CD14-positive monocyte (primary cell): ENCODE data around the gene CUX1. TPM values are rescaled to one million over a fixed set of nuclear protein-coding genes. Genes with fewer than 3 reads are reported as not detected.

Experiments
- DNase-seq, 3 donors: peaks; one replicate each; pipeline ENCODE4 v3.0.0-alpha.2; 2011 to 2022
- H2AFZ ChIP-seq: 2 replicates; pipeline ENCODE4 v1.6.0; 2012; ENCODE audit warnings: mild to moderate bottlenecking, low read depth, low read length, inconsistent platforms; ENCODE audit not compliant: insufficient read depth, poor library complexity, severe bottlenecking
- H3K27ac ChIP-seq, 2 donors: 1 replicate in 1 of 2; 2 replicates in 1 of 2; pipeline ENCODE4 v1.5.1; 2012 to 2013; ENCODE audit warnings: low read length in 2 of 2, control low read depth in 1 of 2, inconsistent platforms in 1 of 2, low read depth in 1 of 2, mild to moderate bottlenecking in 1 of 2
- H3K27me3 ChIP-seq, 2 donors: one replicate each; pipeline versions ENCODE4 v1.6.0 to v1.6.1; 2011 to 2013; ENCODE audit warnings: low read length in 2 of 2; ENCODE audit not compliant: control insufficient read depth in 2 of 2, insufficient read depth in 2 of 2
- H3K36me3 ChIP-seq, 2 donors: replicated peaks in 1 of 2; 1 replicate in 1 of 2; 2 replicates in 1 of 2; pipeline versions ENCODE4 v1.5.1 to v1.6.1; 2012 to 2013; ENCODE audit warnings: low read length in 2 of 2, control low read depth in 1 of 2, inconsistent platforms in 1 of 2, mild to moderate bottlenecking in 1 of 2; ENCODE audit not compliant: insufficient read depth in 2 of 2, control insufficient read depth in 1 of 2
- H3K4me1 ChIP-seq, 2 donors: 1 replicate in 1 of 2; 2 replicates in 1 of 2; pipeline versions ENCODE4 v1.5.1 to v1.6.1; 2012 to 2013; ENCODE audit warnings: low read length in 2 of 2, control low read depth in 1 of 2, inconsistent platforms in 1 of 2, mild to moderate bottlenecking in 1 of 2, moderate library complexity in 1 of 2; ENCODE audit not compliant: insufficient read depth in 2 of 2, control insufficient read depth in 1 of 2
- H3K4me2 ChIP-seq: replicated peaks from 2 replicates; pipeline ENCODE3; 2012; ENCODE audit warnings: low read length, moderate library complexity, mild to moderate bottlenecking; ENCODE audit not compliant: poor library complexity, severe bottlenecking; ENCODE audit errors: extremely low read depth
- H3K4me3 ChIP-seq, 3 experiments: fragments of 200-600 bp in 1 of 3; sonication (generic) in 1 of 3; replicated peaks in 1 of 3; 1 replicate in 2 of 3; 2 replicates in 1 of 3; pipeline ENCODE4 v1.5.1; 2011 to 2013; ENCODE audit warnings: low read length in 3 of 3, mild to moderate bottlenecking in 3 of 3, control low read depth in 2 of 3, low read depth in 2 of 3, inconsistent platforms in 1 of 3, moderate library complexity in 1 of 3
- H3K79me2 ChIP-seq: 2 replicates; pipeline ENCODE4 v1.6.0; 2012; ENCODE audit warnings: mild to moderate bottlenecking, control low read depth, inconsistent platforms, low read length, moderate library complexity; ENCODE audit not compliant: insufficient read depth
- H3K9ac ChIP-seq: 2 replicates; pipeline ENCODE4 v1.6.0; 2017; ENCODE audit warnings: low read length, mild to moderate bottlenecking; ENCODE audit not compliant: insufficient read depth, poor library complexity, severe bottlenecking
- H3K9me3 ChIP-seq, 2 donors: replicated peaks in 1 of 2; 1 replicate in 1 of 2; 2 replicates in 1 of 2; pipeline versions ENCODE4 v1.5.1 to v1.6.1; 2012 to 2013; ENCODE audit warnings: low read length in 2 of 2, control low read depth in 1 of 2; ENCODE audit not compliant: control insufficient read depth in 1 of 2, insufficient read depth in 1 of 2
- H4K20me1 ChIP-seq: 2 replicates; pipeline ENCODE4 v1.6.0; 2012; ENCODE audit warnings: mild to moderate bottlenecking, low read length, control low read depth, moderate library complexity; ENCODE audit not compliant: insufficient read depth
- H3K27ac Mint-ChIP-seq, 7 donors: one replicate each; pipeline ENCODE4 v1.8.0; 2020; ENCODE audit warnings: mild to moderate bottlenecking in 7 of 7, mixed read lengths in 7 of 7, moderate library complexity in 6 of 7, inconsistent platforms in 2 of 7
- H3K27me3 Mint-ChIP-seq, 3 donors: one replicate each; pipeline ENCODE4 v1.8.0; 2021 to 2022; ENCODE audit warnings: low read depth in 3 of 3, mild to moderate bottlenecking in 3 of 3, mixed read lengths in 3 of 3, moderate library complexity in 3 of 3, inconsistent platforms in 1 of 3
- H3K36me3 Mint-ChIP-seq, 2 donors: one replicate each; pipeline ENCODE4 v1.8.0; 2020; ENCODE audit warnings: mixed read lengths in 2 of 2, inconsistent platforms in 1 of 2, mild to moderate bottlenecking in 1 of 2
- H3K4me1 Mint-ChIP-seq: one replicate; pipeline ENCODE4 v1.8.0; 2020; ENCODE audit warnings: mild to moderate bottlenecking, mixed read lengths
- H3K4me3 Mint-ChIP-seq, 2 donors: one replicate each; pipeline ENCODE4 v1.8.0; 2020; ENCODE audit warnings: mild to moderate bottlenecking in 2 of 2, mixed read lengths in 2 of 2, moderate library complexity in 1 of 2
- H3K9me3 Mint-ChIP-seq, 7 donors: one replicate each; pipeline ENCODE4 v1.8.0; 2020 to 2022; ENCODE audit warnings: mixed read lengths in 7 of 7, mild to moderate bottlenecking in 6 of 7, moderate library complexity in 6 of 7, inconsistent platforms in 2 of 7
- WGBS: methylation state at CpG from one replicate; pipeline ENCODE4 v1.1.5; 2013; ENCODE audit warnings: missing lambda C conversion rate; ENCODE audit not compliant: insufficient coverage; 5-methylcytosine and 5-hydroxymethylcytosine counted together
- intact Hi-C, 2 donors: fragments of 100-400 bp; cut with micrococcal nuclease; formaldehyde crosslinking; loops; one replicate each; pipeline versions ENCODE4 v1.15.0 to v1.15.1; 2023
- polyA plus RNA-seq, 3 donors: library from polyadenylated mRNA; depleted of rRNA in 1 of 3; unstranded in 2 of 3; stranded (reverse) in 1 of 3; fragments of 300-500 nt in 2 of 3; fragments of >200 nt in 1 of 3; fragmentation: Illumina TruSeq in 2 of 3; gene quantifications; 1 replicate in 2 of 3; 2 replicates in 1 of 3; pipeline ENCODE4 v1.2.3, GENCODE V29; 2012 to 2021
- TF ChIP-seq, protein P1 (sequence below): fragments of 200-600 bp; IDR thresholded peaks from one replicate; pipeline ENCODE4 v1.8.0; 2022; ENCODE audit warnings: antibody characterized with exemption, mild to moderate bottlenecking

The CUX1 gene
- polyA plus RNA-seq, 3 donors, result 17.6 to 38.0 (median 28.0) TPM

DNA sequence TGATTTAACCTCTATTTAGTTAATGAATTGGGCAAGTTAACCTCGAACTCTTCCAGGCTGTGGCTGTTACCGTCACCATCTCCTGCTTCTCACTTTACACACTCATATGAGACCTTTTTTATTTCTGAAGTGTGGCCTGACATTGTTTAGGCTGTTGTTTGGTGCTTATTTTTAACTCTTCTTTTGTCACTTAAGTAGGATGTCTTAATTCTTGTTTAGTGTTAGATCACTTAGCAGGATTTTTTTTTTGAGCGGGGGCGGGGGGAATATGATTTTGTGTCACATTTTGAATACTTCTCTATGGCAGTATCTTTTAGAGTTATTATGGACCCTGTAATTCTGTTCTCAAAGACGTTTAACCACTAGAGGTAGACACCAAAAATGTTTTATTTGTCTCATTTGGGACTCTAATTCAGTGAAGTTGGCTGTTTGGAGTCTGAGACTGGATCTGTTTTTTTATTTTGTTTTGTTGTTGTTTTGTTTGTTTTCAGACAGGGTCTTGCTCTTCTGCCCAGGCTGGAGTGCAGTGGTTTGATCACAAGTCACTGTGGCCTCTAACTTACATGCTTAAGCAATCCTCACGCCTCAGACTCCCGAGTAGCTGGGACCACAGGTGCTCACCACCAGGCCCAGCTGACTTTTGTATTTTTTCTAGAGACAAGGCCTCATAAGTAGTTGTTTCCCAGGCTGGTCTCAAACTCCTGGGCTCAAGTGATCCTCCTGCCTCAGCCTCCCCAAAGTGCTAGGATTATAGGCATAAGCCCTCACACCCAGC, 73.5 kb downstream of the CUX1 start:
- Mint-ChIP-seq H3K4me1 (peaks cover 38% of the 10 kb centered on the region), H3K27ac (peak overlapping the region; percentile 90 to 98 (median 93)), H3K36me3 (peaks cover 12 to 33% of the 10 kb centered on the region in 2 donors), H3K27me3 (peaks cover 0 to 3% (median 2%) of the 10 kb centered on the region in 3 donors), H3K9me3 (no peaks in the 10 kb centered on the region), H3K4me3 (no peak overlapping the region)
- intact Hi-C loops, result loop anchor here in 1 of 2 donors (10.0 kb wide), 1 partner anchor 174 kb away; no protein-coding TSS in a partner anchor
- WGBS, result 42% methylated on average over 3 of the region's 7 CpGs
- Histone ChIP-seq H3K79me2 (peaks cover 96% of the 10 kb centered on the region), H3K9ac (no peak overlapping the region), H2AFZ (no peak overlapping the region), H3K36me3 (no peaks in the 10 kb centered on the region), H3K4me3 (no peak overlapping the region), H4K20me1 (peaks cover 97% of the 10 kb centered on the region), H3K27ac (peak overlapping the region in 1 of 2 donors; percentile 84), H3K9me3 (no peaks in the 10 kb centered on the region), H3K4me1 (peaks cover 22 to 27% of the 10 kb centered on the region in 2 donors), H3K27me3 (no peaks in the 10 kb centered on the region), H3K4me2 (no peak overlapping the region)
- TF ChIP-seq, protein P1, sequence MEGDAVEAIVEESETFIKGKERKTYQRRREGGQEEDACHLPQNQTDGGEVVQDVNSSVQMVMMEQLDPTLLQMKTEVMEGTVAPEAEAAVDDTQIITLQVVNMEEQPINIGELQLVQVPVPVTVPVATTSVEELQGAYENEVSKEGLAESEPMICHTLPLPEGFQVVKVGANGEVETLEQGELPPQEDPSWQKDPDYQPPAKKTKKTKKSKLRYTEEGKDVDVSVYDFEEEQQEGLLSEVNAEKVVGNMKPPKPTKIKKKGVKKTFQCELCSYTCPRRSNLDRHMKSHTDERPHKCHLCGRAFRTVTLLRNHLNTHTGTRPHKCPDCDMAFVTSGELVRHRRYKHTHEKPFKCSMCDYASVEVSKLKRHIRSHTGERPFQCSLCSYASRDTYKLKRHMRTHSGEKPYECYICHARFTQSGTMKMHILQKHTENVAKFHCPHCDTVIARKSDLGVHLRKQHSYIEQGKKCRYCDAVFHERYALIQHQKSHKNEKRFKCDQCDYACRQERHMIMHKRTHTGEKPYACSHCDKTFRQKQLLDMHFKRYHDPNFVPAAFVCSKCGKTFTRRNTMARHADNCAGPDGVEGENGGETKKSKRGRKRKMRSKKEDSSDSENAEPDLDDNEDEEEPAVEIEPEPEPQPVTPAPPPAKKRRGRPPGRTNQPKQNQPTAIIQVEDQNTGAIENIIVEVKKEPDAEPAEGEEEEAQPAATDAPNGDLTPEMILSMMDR, result no peak
- DNase-seq, result no peak

DNA sequence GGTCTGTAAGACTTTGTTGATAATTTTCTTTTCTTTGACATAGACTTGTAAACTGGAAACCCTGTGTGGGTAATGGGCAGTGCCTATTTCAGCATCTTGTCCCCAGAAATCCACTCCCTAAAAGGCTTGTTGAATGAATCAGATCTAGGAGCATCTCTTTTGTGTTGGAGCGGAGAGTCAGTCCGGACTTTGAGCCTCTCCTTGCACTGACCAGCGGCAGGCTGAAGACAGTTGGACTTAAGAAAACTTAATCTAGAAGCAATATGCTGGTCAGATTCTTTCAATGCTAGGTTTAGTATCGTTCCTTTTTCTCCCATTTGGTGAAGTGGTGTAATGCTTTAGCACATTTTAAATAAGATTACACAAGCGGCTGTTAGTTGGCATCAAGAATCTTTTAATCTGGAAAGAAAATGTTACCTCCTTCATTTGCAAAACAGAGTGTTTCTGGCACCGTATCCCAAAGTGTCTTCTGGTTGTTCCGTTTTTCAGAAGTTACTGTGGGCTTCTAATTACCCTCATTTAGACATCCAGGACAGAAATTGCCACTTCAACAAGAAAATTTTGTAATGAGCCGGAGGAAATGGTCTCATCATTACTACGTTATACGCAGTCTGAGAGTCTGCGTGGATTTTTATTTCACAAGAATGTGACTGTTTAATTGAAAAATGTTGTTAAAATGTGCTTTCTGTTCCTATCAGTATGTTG, 74.7 kb downstream of the CUX1 start:
- H3K4me2 ChIP-seq, result peak overlapping the region; percentile 44
- H4K20me1 ChIP-seq, result peaks cover 97% of the 10 kb centered on the region
- DNase-seq, result peak; percentile 78 to 91 (median 85)
- peaks cover 0 to 3% (median 2%) of the 10 kb centered on the region in 3 donors for H3K27me3 Mint-ChIP-seq
- H3K9ac ChIP-seq, result peak overlapping the region; percentile 41
- H3K9me3 ChIP-seq, result no peaks in the 10 kb centered on the region
- WGBS, result 0% methylated on average over 1 of the region's 11 CpGs
- no peaks in the 10 kb centered on the region for H3K36me3 ChIP-seq
- H3K36me3 Mint-ChIP-seq, result peaks cover 14 to 31% of the 10 kb centered on the region in 2 donors
- H3K27ac ChIP-seq, result peak overlapping the region; percentile 62 to 84
- peaks cover 42% of the 10 kb centered on the region for H3K4me1 Mint-ChIP-seq
- H3K27me3 ChIP-seq, result no peaks in the 10 kb centered on the region
- no peaks in the 10 kb centered on the region for H3K9me3 Mint-ChIP-seq
- TF ChIP-seq, protein P1, result no peak
- peak overlapping the region; percentile 34 to 64 for H3K4me3 Mint-ChIP-seq
- intact Hi-C loops, result loop anchor here in 1 of 2 donors (10.0 kb wide), 1 partner anchor 173 kb away; no protein-coding TSS in a partner anchor
- no peak overlapping the region for H2AFZ ChIP-seq
- peaks cover 96% of the 10 kb centered on the region for H3K79me2 ChIP-seq
- peaks cover 22 to 27% of the 10 kb centered on the region in 2 donors for H3K4me1 ChIP-seq
- peak overlapping the region; percentile 90 to 98 (median 93) for H3K27ac Mint-ChIP-seq
- peak overlapping the region in 1 of 3 experiments; percentile 2 for H3K4me3 ChIP-seq
